Natural killer cell (primary cell): ENCODE data around the gene MYBPH. TPM values are rescaled to one million over a fixed set of nuclear protein-coding genes. Genes with fewer than 3 reads are reported as not detected.

Experiments used
- ATAC-seq, 3 donors: fragments of 150-1000 bp in 2 of 3; fragments of 200-7000 bp in 1 of 3; cut with Tn5 transposase; 1 replicate in 1 of 3; 2 replicates in 2 of 3; pipeline ENCODE4 v1.10.0; 2021; ENCODE audit warnings: mild to moderate bottlenecking in 2 of 3, moderate library complexity in 2 of 3
- DNase-seq, 2 donors: peaks; one replicate each; pipeline versions ENCODE4 v3.0.0 to v3.0.0-alpha.2; 2013 to 2021; ENCODE audit warnings: mixed read lengths in 1 of 2
- H3K27ac ChIP-seq: one replicate; pipeline ENCODE4 v1.5.1; 2013; ENCODE audit warnings: mild to moderate bottlenecking, low read length
- H3K27me3 ChIP-seq: one replicate; pipeline ENCODE4 v1.6.1; 2013; ENCODE audit warnings: low read length; ENCODE audit not compliant: control insufficient read depth, insufficient read depth
- H3K36me3 ChIP-seq: one replicate; pipeline ENCODE4 v1.6.1; 2013; ENCODE audit warnings: low read length; ENCODE audit not compliant: control insufficient read depth, insufficient read depth
- H3K4me1 ChIP-seq: one replicate; pipeline ENCODE4 v1.6.1; 2013; ENCODE audit warnings: low read length; ENCODE audit not compliant: control insufficient read depth, insufficient read depth
- H3K4me3 ChIP-seq: one replicate; pipeline ENCODE4 v1.5.1; 2013; ENCODE audit warnings: low read length
- H3K9me3 ChIP-seq: one replicate; pipeline ENCODE4 v1.6.1; 2013; ENCODE audit warnings: low read length; ENCODE audit not compliant: control insufficient read depth, insufficient read depth
- H3K27ac Mint-ChIP-seq, 2 donors: one replicate each; pipeline ENCODE4 v1.8.0; 2022; ENCODE audit warnings: mild to moderate bottlenecking in 2 of 2, mixed read lengths in 2 of 2, moderate library complexity in 1 of 2
- H3K27me3 Mint-ChIP-seq, 2 donors: one replicate each; pipeline ENCODE4 v1.8.0; 2022; ENCODE audit warnings: low read depth in 2 of 2, mixed read lengths in 2 of 2
- H3K36me3 Mint-ChIP-seq: one replicate; pipeline ENCODE4 v1.8.0; 2022; ENCODE audit warnings: mixed read lengths
- H3K4me1 Mint-ChIP-seq, 2 donors: one replicate each; pipeline ENCODE4 v1.8.0; 2022; ENCODE audit warnings: mixed read lengths in 2 of 2
- H3K4me3 Mint-ChIP-seq: one replicate; pipeline ENCODE4 v1.8.0; 2022; ENCODE audit warnings: mild to moderate bottlenecking, moderate library complexity, mixed read lengths
- H3K9me3 Mint-ChIP-seq, 2 donors: one replicate each; pipeline ENCODE4 v1.8.0; 2022; ENCODE audit warnings: mixed read lengths in 2 of 2
- WGBS: methylation state at CpG from one replicate; pipeline ENCODE4 v1.1.7; 2013; ENCODE audit warnings: missing lambda C conversion rate; ENCODE audit not compliant: insufficient coverage; 5-methylcytosine and 5-hydroxymethylcytosine counted together
- intact Hi-C: fragments of 100-400 bp; cut with micrococcal nuclease; formaldehyde crosslinking; loops from one replicate; pipeline ENCODE4 v1.14.2; 2022
- total RNA-seq, 4 donors: library from RNA; stranded (reverse); fragments of 120-200 nt in 1 of 4; gene quantifications; one replicate each; pipeline versions ENCODE4 v1.2.3 to v1.2.4, GENCODE V29; 2013 to 2022
- TF ChIP-seq, protein P1 (sequence below): fragments of 200-600 bp; IDR thresholded peaks from one replicate; pipeline ENCODE4 v1.8.0; 2022; ENCODE audit warnings: antibody characterized with exemption

MYBPH gene
- total RNA-seq, 3 donors from 2014 or later (not counting 1 experiment from before 2014, with no cell fraction given): not detected

DNA sequence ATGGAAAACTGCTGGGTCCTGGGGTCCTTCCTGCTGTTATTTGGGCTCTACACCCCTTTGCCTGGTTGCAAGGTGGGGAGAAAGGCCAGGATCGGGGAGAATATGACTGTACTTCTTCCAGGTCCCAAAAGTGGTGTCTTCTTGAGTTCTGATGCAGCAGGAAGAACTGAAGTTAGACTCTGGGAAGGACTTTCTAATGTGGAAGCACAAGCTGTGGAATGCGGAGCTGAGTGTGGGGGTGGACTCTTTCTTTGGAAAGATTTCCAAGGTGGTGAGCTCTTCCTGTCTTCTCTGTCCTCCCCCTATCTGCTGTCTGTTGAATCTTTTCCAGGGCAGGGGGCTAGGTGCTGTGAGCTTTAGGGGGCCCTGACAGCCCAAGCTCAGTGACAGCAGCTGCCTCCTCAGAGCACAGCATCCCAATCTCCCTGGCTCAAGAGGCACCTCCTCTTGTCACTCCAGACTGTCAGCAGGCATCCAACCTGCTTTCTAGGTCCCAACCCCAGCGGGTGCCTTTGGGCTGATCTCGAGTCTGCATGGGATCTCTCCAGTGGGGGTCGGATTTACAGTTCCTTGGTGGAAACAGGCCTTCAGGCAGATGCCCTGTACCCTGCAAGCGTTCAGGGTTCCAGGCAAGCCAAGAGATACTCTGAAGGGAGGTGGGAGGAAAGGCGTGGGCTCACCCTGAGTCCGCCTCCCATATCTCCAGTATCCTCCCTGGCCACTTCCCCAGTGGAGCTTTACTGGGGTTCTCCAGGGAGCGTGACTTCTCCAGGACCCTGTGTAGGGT is 24.9 kb downstream of the MYBPH start:
- WGBS: 85% methylated on average over 6 of the region's 9 CpGs
- no peak overlapping the region for H3K27ac Mint-ChIP-seq
- no peak for DNase-seq
- no peak overlapping the region for H3K4me3 ChIP-seq
- ATAC-seq: no peak
- TF ChIP-seq, protein P1, sequence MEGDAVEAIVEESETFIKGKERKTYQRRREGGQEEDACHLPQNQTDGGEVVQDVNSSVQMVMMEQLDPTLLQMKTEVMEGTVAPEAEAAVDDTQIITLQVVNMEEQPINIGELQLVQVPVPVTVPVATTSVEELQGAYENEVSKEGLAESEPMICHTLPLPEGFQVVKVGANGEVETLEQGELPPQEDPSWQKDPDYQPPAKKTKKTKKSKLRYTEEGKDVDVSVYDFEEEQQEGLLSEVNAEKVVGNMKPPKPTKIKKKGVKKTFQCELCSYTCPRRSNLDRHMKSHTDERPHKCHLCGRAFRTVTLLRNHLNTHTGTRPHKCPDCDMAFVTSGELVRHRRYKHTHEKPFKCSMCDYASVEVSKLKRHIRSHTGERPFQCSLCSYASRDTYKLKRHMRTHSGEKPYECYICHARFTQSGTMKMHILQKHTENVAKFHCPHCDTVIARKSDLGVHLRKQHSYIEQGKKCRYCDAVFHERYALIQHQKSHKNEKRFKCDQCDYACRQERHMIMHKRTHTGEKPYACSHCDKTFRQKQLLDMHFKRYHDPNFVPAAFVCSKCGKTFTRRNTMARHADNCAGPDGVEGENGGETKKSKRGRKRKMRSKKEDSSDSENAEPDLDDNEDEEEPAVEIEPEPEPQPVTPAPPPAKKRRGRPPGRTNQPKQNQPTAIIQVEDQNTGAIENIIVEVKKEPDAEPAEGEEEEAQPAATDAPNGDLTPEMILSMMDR: no peak
- no peak overlapping the region for H3K27ac ChIP-seq
- intact Hi-C loops: no loop called here
- no peak overlapping the region for H3K4me3 Mint-ChIP-seq
- H3K36me3 ChIP-seq: no peaks in the 10 kb centered on the region
- H3K9me3 Mint-ChIP-seq: no peaks in the 10 kb centered on the region
- H3K27me3 ChIP-seq: no peaks in the 10 kb centered on the region
- H3K9me3 ChIP-seq: no peaks in the 10 kb centered on the region
- no peaks in the 10 kb centered on the region for H3K4me1 Mint-ChIP-seq
- H3K36me3 Mint-ChIP-seq: no peaks in the 10 kb centered on the region
- peaks cover 5 to 9% of the 10 kb centered on the region in 2 donors for H3K27me3 Mint-ChIP-seq
- H3K4me1 ChIP-seq: no peaks in the 10 kb centered on the region

DNA sequence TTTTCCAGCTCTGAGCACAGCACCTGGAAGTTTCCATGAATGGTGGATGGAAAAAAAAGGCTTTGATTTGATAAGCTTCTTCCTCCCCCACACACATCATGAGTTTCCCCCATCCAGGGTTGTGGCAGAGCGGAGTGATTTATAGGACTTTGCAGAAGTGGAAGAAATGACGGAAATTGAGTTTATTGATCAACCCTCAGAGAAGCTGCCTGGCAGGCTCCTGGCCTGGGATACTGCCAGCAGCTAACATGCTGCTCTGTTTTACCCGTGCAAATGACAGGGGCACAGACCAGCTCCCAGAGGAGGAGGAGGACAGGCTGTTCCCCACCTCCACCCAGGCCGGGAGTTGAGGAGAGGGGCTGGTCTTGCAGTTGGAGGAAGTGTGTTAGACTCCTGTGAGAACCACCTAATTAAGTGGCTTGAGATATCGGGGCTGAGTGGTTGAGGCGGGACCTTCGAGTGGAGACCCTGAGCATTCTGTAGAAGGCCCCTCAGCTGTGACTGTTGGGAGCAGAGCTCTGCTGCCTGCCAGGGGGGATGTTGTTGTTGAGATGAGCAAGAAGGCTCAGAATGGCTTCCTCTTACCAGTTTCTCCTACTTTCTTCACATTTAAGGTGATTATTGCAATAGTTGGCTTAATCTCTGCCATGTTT is 26.3 kb downstream of the MYBPH start:
- DNase-seq: no peak
- Histone ChIP-seq H3K36me3 (no peaks in the 10 kb centered on the region), H3K4me1 (no peaks in the 10 kb centered on the region), H3K9me3 (no peaks in the 10 kb centered on the region), H3K4me3 (no peak overlapping the region), H3K27me3 (no peaks in the 10 kb centered on the region), H3K27ac (no peak overlapping the region)
- intact Hi-C loops: no loop called here
- Mint-ChIP-seq H3K9me3 (no peaks in the 10 kb centered on the region), H3K4me3 (no peak overlapping the region), H3K27ac (no peak overlapping the region), H3K27me3 (peaks cover 5% of the 10 kb centered on the region in 2 donors), H3K4me1 (no peaks in the 10 kb centered on the region), H3K36me3 (no peaks in the 10 kb centered on the region)
- TF ChIP-seq, protein P1: no peak
- ATAC-seq: no peak
- WGBS: 60% methylated on average over 6 of the region's 7 CpGs

DNA sequence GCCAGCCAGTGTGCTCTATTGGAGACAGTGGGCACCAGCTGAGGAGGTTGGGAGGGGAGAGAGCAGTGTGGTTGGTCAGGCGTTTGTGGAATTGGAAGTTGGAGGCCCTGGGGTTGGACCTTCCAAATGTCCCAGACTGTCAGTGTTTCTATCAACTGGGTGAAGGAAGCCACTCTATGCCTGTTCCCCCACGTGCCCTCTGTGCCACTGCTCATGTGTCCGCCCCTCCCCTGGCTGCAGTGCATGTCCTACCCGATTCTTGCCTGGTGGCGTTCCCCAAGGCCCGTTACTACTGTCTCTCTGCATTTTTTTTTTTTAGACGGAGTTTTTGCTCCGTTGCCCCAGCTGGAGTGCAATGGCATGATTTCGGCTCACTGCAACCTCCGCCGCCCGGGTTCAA is 27.0 kb downstream of the MYBPH start:
- H3K4me3 ChIP-seq: no peak overlapping the region
- no peaks in the 10 kb centered on the region for H3K9me3 ChIP-seq
- H3K27me3 ChIP-seq: no peaks in the 10 kb centered on the region
- Mint-ChIP-seq H3K4me3 (no peak overlapping the region), H3K27ac (no peak overlapping the region), H3K36me3 (no peaks in the 10 kb centered on the region), H3K4me1 (no peaks in the 10 kb centered on the region), H3K9me3 (no peaks in the 10 kb centered on the region), H3K27me3 (peaks cover 0 to 5% of the 10 kb centered on the region in 2 donors)
- intact Hi-C loops: no loop called here
- H3K27ac ChIP-seq: no peak overlapping the region
- no peaks in the 10 kb centered on the region for H3K36me3 ChIP-seq
- ATAC-seq: no peak
- WGBS: 90% methylated on average over 12 of the region's 12 CpGs
- no peak for DNase-seq
- TF ChIP-seq, protein P1: no peak
- no peaks in the 10 kb centered on the region for H3K4me1 ChIP-seq
